NT2/D1 (cell line): ENCODE measurements around the gene ARMC8.

Source experiments
- SUZ12 ChIP-seq: IDR thresholded peaks from 2 replicates; pipeline ENCODE4 v1.6.1; 2011; ENCODE audit not compliant: insufficient read length, insufficient read depth; ENCODE audit errors: extremely low read depth
- YY1 ChIP-seq: IDR thresholded peaks from 2 replicates; pipeline ENCODE4 v1.6.1; 2011; ENCODE audit not compliant: insufficient read length, insufficient read depth
- ZNF274 ChIP-seq: IDR thresholded peaks from 2 replicates; pipeline ENCODE4 v1.6.1; 2011; ENCODE audit warnings: mild to moderate bottlenecking, low read depth, low read length

DNA sequence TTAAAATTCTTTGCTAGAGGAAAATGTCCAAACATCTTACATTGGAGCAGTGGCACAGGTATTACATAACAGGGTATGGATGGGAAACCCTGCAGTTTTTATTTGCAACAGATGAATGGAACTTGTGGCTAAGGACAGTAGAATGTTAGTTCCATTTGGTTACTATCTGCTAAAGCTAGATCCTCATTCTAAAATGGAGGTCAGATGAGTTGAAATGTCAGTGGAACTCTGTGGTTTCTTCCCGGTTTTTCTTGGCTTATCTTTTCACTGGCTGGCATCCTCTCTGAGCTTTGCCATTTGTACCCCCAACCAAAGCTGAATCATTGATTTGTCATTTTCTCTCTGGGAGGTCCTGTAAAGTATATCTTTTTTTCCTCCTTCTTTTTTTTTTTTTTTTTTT is 68.9 kb downstream of the ARMC8 start:
- TF ChIP-seq YY1 (no peak), SUZ12 (no peak), ZNF274 (no peak)
